HL-60/S4 (cell line): ENCODE measurements around the gene ACOT12.
"Not testable (repeated sequence)": the region's sequence is repeated elsewhere in the genome, so short reads cannot be mapped to it uniquely, and the experiment has no call there.

Experiments
- in situ Hi-C: fragments of 300-500 bp; cut with MboI; formaldehyde crosslinking; loops from 2 replicates; pipeline ENCODE4 v1.14.3; 2022; ENCODE audit warnings: low sequenced_read_pairs

ACOT12 gene

DNA sequence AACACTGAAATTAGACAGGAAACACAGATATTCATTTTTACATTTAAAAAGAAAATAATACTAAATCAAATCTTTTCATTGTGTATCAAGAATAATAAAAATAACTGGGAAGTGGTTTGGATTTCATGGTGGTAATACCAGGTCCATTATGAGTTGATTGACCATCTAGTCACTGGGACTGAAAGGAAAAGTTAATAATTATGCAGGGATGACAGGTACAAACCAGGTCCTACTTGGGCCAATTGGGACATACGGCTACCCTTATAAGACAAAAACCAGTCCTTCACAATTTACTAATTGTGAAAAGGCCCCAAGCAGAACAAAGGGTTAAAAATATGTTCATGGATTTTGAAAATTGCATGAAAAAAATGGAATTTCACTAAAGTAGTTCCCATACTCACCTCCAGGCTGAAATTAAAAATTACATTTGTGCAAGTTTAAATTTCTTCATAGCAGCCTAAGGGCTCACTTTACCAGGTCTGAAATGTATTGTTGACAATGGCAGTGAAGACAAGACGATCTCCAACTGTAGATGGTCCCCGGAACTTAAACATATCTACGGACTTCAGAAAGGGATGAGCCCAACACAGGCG, 48.4 kb downstream of the ACOT12 start:
- in situ Hi-C loops, result no loop called here

- in situ Hi-C loops, result no loop called here
Observed at GRCh38 chr5:81344736-81345135, 49.2 kb downstream of the ACOT12 start.

GRCh38 chr5:81338213-81338612, 55.7 kb downstream of the ACOT12 start:
- in situ Hi-C loops, result not testable (repeated sequence)

DNA sequence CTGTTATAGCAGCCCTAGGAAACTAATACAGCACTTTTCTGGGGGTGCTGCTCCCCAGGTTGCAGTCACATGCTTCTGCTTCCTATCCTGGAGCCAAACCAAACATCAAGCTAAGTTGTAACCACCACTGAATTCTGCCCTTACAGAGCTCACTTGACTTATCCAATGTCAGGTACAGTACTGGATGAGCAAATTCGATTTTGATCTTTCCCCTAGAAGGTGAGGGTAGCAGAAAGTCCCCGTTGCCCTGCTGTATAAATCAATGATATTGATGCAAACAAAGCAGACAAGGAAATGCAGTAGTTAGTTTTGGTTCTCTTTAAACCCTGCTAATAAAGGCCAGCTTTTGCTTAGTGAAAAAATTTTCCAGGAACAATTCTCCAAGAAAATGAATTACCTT, 56.1 kb downstream of the ACOT12 start:
- in situ Hi-C loops, result no loop called here

- in situ Hi-C loops, result no loop called here
Observed at GRCh38 chr5:81336556-81336955, 57.4 kb downstream of the ACOT12 start.

DNA sequence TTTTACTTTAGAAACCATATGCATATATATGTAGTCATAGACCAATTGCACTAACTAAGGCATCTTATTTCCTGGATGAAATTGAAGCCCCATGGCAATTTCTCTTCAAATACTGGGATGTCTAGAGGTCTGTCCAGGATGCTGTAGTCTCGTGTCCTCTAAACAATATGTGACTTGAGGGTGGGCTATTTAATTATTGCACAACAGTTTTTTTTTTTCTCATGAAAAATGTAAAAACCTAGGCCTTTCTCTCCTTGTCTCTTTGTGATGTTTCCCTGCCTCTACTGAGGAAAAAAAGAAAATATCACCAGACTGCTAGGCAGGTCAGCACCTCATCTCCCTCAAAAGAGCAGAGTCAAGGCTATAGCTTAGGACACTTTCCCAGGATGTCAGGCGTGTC, 58.0 kb downstream of the ACOT12 start:
- in situ Hi-C loops, result no loop called here

DNA sequence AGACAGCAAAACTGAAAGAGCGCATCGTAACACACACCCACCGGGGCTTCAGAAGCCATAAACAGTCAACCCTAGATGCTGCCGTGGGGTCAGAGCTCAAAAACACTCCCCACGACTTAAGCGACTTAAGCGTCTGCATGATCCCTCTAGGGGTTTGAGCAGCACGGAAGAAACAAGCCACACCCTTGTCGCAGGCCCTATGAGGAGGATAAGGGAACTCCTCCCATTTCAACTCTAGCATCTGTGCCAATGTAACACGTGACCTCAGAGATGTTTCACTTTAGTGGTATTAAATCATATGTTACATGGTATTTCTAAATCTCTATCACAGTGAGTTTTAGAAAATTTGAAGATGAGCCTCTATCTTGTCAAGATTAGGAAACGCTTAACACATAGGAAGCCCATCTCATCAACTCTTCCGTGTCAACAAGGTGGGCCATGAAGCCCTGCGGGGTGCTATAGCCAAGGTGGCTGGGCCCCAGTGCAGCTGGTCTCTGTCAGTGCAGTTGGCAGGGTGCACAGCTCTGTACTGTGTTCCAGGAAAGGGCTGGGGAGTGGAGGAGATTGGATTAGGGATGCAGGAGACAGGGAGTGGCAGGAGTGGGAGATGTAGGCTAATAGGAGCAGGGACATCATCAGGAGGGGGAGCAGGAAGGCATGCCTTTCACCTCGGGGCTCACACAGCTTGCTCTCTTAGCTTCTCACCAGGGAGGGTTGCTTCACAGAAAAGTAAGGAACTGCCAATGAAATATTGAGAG, 59.5 kb downstream of the ACOT12 start:
- in situ Hi-C loops, result no loop called here

GRCh38 chr5:81326554-81326953, 67.4 kb downstream of the ACOT12 start:
- in situ Hi-C loops, result no loop called here

GRCh38 chr5:81317536-81317935, 76.4 kb downstream of the ACOT12 start:
- in situ Hi-C loops, result no loop called here

GRCh38 chr5:81316571-81316970, 77.4 kb downstream of the ACOT12 start:
- in situ Hi-C loops, result no loop called here

GRCh38 chr5:81315830-81316229, 78.1 kb downstream of the ACOT12 start:
- in situ Hi-C loops, result no loop called here

DNA sequence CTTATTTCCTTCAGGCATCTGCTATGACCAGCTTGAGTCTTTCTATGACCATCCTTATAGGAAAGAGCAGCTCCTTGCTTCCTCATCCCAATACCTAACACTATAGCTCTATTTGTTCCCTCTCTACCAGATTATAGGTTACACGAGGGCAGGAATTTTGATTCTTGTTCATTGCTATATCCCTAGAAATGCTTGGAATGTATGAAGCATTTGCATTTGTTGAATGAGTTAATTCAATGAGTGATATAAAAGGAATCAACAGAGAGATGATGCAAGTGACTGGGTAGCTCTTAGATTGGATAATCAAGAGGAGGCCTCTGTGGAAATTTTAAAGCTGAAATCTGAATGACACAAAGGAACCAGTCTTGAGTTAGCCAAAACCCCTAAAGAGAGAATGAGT, 78.6 kb downstream of the ACOT12 start:
- in situ Hi-C loops, result no loop called here

DNA sequence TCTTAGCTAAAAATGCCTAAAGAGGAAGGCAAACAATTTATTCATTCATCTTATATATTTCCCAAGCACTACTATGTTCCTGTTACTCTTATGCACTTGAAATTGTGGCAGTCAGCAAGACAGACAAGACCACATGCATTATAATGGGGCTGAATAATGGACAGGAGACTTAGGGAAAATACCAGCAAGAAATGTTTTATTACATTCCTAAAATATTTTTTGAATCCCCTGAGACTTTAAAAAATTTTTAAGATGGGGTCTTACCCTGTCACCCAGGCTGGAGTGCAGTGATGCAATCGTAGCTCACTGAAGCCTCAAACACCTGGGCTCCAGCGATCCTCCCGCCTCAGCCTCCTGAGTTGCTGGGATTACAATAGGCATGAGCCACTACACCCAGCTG, 79.4 kb downstream of the ACOT12 start:
- in situ Hi-C loops, result no loop called here

GRCh38 chr5:81313686-81314085, 80.2 kb downstream of the ACOT12 start:
- in situ Hi-C loops, result no loop called here

- in situ Hi-C loops, result no loop called here
Observed at GRCh38 chr5:81313278-81313677, 80.7 kb downstream of the ACOT12 start.

DNA sequence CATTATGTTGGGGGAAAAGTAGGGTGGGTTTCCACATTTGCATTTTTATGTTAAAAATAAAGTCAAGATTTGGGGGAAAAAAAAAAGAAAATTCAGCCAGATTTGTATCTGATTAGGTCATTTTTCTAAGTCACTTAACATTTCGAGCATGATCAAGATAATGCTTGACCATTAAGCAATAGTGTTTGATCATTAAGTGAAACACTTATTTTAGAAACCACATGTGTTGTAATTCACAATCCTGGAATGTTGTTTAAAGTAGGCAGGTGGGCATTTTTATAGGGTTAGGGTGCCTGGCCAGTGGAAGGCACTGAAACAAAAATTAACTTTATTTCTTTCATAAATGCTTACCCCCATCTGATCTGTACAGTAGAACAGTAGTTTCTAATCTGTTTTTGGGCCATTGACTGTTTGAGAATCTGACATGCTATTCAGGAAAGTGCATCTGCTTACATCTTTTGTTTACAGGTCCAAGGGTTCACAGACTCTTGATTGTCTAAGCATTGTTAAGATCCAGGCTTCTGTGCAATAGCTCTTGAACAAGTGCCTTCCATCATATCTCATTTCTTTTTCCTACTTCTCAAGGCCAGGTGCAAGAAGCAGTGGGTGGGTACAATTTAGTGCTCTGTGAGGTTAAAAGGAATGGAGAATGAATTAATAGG, 83.4 kb downstream of the ACOT12 start:
- in situ Hi-C loops, result no loop called here

GRCh38 chr5:81308836-81309235, 85.1 kb downstream of the ACOT12 start:
- in situ Hi-C loops, result no loop called here

DNA sequence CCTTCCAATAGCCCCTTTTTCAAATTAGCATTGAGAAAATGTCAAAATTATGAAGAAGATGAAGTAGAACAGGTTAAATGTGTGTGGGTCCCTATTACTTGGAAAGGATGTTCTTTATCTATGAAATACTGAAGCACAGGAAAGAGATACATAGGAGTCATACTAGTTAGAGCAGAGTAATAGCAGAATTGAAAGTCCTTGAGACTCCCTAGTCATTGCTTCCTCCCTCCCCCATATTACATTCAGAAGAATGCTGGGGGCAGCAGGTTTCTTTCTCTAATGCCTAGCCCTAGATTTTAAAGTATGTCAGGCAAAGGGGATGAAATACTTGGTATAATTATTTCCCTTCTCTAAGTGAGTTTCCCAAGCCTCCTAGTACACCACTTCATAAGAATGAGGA, 88.1 kb downstream of the ACOT12 start:
- in situ Hi-C loops, result no loop called here

- in situ Hi-C loops, result no loop called here
Observed at GRCh38 chr5:81303563-81303962, 90.4 kb downstream of the ACOT12 start.

- in situ Hi-C loops, result no loop called here
Observed at GRCh38 chr5:81302596-81302995, 91.3 kb downstream of the ACOT12 start.

- in situ Hi-C loops, result no loop called here
Observed at GRCh38 chr5:81301271-81302015, 92.5 kb downstream of the ACOT12 start, which contains the start of gene ZCCHC9. Gene ZCCHC9 (plus strand): TSS chr5:81301587. CDS start chr5:81304758, 3,171 bp downstream.

GRCh38 chr5:81300921-81301270, 93.0 kb downstream of the ACOT12 start:
- in situ Hi-C loops, result no loop called here
